HuH-7 (cell line): ENCODE results near the gene RNH1.
A peak's percentile ranks its signal among the peaks of the same experiment; 100 is the strongest.

Experiments used
- DNase-seq: peaks from one replicate; pipeline ENCODE4 v3.0.0; 2011; ENCODE audit warnings: low spot score

RNH1 gene

GRCh38 chr11:506995-507726 lies at the start of gene RNH1:
RNH1 (minus strand) TSS chr11:507242; CDS start chr11:502162, 5,080 bp downstream.
- peak; percentile 90 for DNase-seq

- no peak for DNase-seq
These were observed 49.0 kb upstream of the RNH1 start for GRCh38 chr11:555780-556661.

- DNase-seq = no peak
These were observed 48.3 kb upstream of the RNH1 start for GRCh38 chr11:555227-555779.

GRCh38 chr11:554428-555226 lies 47.6 kb upstream of the RNH1 start:
- peak; percentile 78 for DNase-seq

GRCh38 chr11:553988-554340 lies 46.9 kb upstream of the RNH1 start:
- no peak for DNase-seq

GRCh38 chr11:553083-553987 lies 46.3 kb upstream of the RNH1 start:
- no peak for DNase-seq

GRCh38 chr11:551596-551995 lies 44.6 kb upstream of the RNH1 start:
- no peak for DNase-seq

- DNase-seq = no peak
These were observed 44.1 kb upstream of the RNH1 start for GRCh38 chr11:551131-551530.

- DNase-seq = no peak
These were observed 43.7 kb upstream of the RNH1 start for GRCh38 chr11:550746-551085.

- DNase-seq = no peak
These were observed 43.1 kb upstream of the RNH1 start for GRCh38 chr11:550021-550745.

GRCh38 chr11:548700-549603 lies 41.9 kb upstream of the RNH1 start:
- DNase-seq = no peak

- no peak for DNase-seq
These were observed 38.1 kb upstream of the RNH1 start for GRCh38 chr11:545171-545570.

GRCh38 chr11:544817-545166 lies 37.8 kb upstream of the RNH1 start:
- no peak for DNase-seq

- no peak for DNase-seq
These were observed 34.4 kb upstream of the RNH1 start for GRCh38 chr11:541433-541885.

- no peak for DNase-seq
These were observed 33.8 kb upstream of the RNH1 start for GRCh38 chr11:540583-541432.

GRCh38 chr11:539971-540481 lies 33.0 kb upstream of the RNH1 start:
- no peak for DNase-seq

- DNase-seq = no peak
These were observed 31.5 kb upstream of the RNH1 start for GRCh38 chr11:538431-539051.
